H9 (cell line): ENCODE measurements around the gene SSTR5. TPM values are rescaled to one million over a fixed set of nuclear protein-coding genes. Genes with fewer than 3 reads are reported as not detected.

Experiments used
- DNase-seq: peaks from one replicate; pipeline ENCODE4 v3.0.0-alpha.2; 2017
- H2AFZ ChIP-seq: one replicate; pipeline ENCODE4 v1.6.1; 2013; ENCODE audit warnings: mild to moderate bottlenecking, low read length, control low read depth, moderate library complexity
- H2AK5ac ChIP-seq: 2 replicates; pipeline ENCODE4 v1.6.1; 2013; ENCODE audit warnings: low read length, control low read depth, mixed read lengths; ENCODE audit not compliant: insufficient read length
- H2BK120ac ChIP-seq: one replicate; pipeline ENCODE4 v1.6.1; 2013; ENCODE audit warnings: low read depth, mild to moderate bottlenecking, low read length, control low read depth, inconsistent platforms; ENCODE audit not compliant: poor library complexity, severe bottlenecking
- H2BK12ac ChIP-seq: 2 replicates; pipeline ENCODE4 v1.6.1; 2013; ENCODE audit warnings: low read length, control low read depth, mixed read lengths, low read depth; ENCODE audit not compliant: insufficient read length
- H2BK15ac ChIP-seq: 2 replicates; pipeline ENCODE4 v1.6.1; 2013; ENCODE audit warnings: low read depth, low read length, control low read depth
- H2BK20ac ChIP-seq: one replicate; pipeline ENCODE4 v1.6.1; 2013; ENCODE audit warnings: low read depth, mild to moderate bottlenecking, low read length, control low read depth, inconsistent platforms; ENCODE audit not compliant: poor library complexity, severe bottlenecking
- H2BK5ac ChIP-seq: 2 replicates; pipeline ENCODE4 v1.6.1; 2013; ENCODE audit warnings: low read length, control low read depth, mixed read lengths; ENCODE audit not compliant: insufficient read length
- H3K14ac ChIP-seq: 2 replicates; pipeline ENCODE4 v1.6.1; 2013; ENCODE audit warnings: low read length, control low read depth; ENCODE audit not compliant: insufficient read depth
- H3K18ac ChIP-seq: 2 replicates; pipeline ENCODE4 v1.6.1; 2013; ENCODE audit warnings: low read depth, mild to moderate bottlenecking, mixed read lengths, low read length, control low read depth; ENCODE audit not compliant: insufficient read length
- H3K23ac ChIP-seq: 2 replicates; pipeline ENCODE4 v1.6.1; 2013; ENCODE audit warnings: low read length, control low read depth, mixed read lengths, low read depth; ENCODE audit not compliant: insufficient read length
- H3K23me2 ChIP-seq: 2 replicates; pipeline ENCODE4 v1.6.1; 2013; ENCODE audit warnings: low read depth, mild to moderate bottlenecking, mixed read lengths, low read length, control low read depth; ENCODE audit not compliant: insufficient read length, poor library complexity, severe bottlenecking
- H3K27ac ChIP-seq: 2 replicates; pipeline ENCODE4 v1.5.1; 2013; ENCODE audit warnings: low read length, control low read depth, mixed read lengths, low read depth; ENCODE audit not compliant: insufficient read length
- H3K27me3 ChIP-seq: 2 replicates; pipeline ENCODE4 v1.6.1; 2013; ENCODE audit warnings: low read length, control low read depth, inconsistent platforms; ENCODE audit not compliant: insufficient read depth
- H3K4ac ChIP-seq: 2 replicates; pipeline ENCODE4 v1.6.1; 2013; ENCODE audit warnings: low read depth, mild to moderate bottlenecking, control low read depth, inconsistent platforms, low read length, moderate library complexity
- H3K4me1 ChIP-seq: 2 replicates; pipeline ENCODE4 v1.6.1; 2013; ENCODE audit warnings: low read length, control low read depth, inconsistent platforms; ENCODE audit not compliant: insufficient read depth
- H3K4me2 ChIP-seq: 2 replicates; pipeline ENCODE4 v1.6.1; 2013; ENCODE audit warnings: low read length, control low read depth, mixed read lengths; ENCODE audit not compliant: insufficient read length, insufficient read depth
- H3K56ac ChIP-seq: 2 replicates; pipeline ENCODE4 v1.6.1; 2013; ENCODE audit warnings: low read depth, mild to moderate bottlenecking, mixed read lengths, low read length, control low read depth; ENCODE audit not compliant: insufficient read length
- H3K79me1 ChIP-seq: 2 replicates; pipeline ENCODE4 v1.6.1; 2013; ENCODE audit warnings: low read depth, mild to moderate bottlenecking, moderate library complexity, low read length, control low read depth, inconsistent platforms; ENCODE audit not compliant: insufficient read depth, poor library complexity, severe bottlenecking
- H3K79me2 ChIP-seq: 2 replicates; pipeline ENCODE4 v1.6.1; 2013; ENCODE audit warnings: low read length, control low read depth, inconsistent platforms; ENCODE audit not compliant: insufficient read depth
- H3K9ac ChIP-seq: 2 replicates; pipeline ENCODE4 v1.6.1; 2013; ENCODE audit warnings: low read length, control low read depth, mixed read lengths; ENCODE audit not compliant: insufficient read length; ENCODE audit errors: extremely low read depth
- H3K9me3 ChIP-seq: one replicate; pipeline ENCODE4 v1.6.1; 2013; ENCODE audit warnings: low read depth, low read length, inconsistent platforms; ENCODE audit not compliant: control insufficient read depth
- H3T11ph ChIP-seq: one replicate; pipeline ENCODE4 v1.6.1; 2013; ENCODE audit warnings: mild to moderate bottlenecking, low read length, control low read depth, inconsistent platforms
- H4K20me1 ChIP-seq: one replicate; pipeline ENCODE4 v1.6.1; 2013; ENCODE audit not compliant: control insufficient read depth, insufficient read length, insufficient read depth
- H4K5ac ChIP-seq: 2 replicates; pipeline ENCODE4 v1.6.1; 2013; ENCODE audit warnings: low read depth, mild to moderate bottlenecking, mixed read lengths, low read length, control low read depth; ENCODE audit not compliant: insufficient read length
- H4K8ac ChIP-seq: replicated peaks from 2 replicates; pipeline ENCODE4 v1.6.1; 2013; ENCODE audit warnings: low read length, control low read depth, mixed read lengths, low read depth; ENCODE audit not compliant: insufficient read length
- H4K91ac ChIP-seq: 2 replicates; pipeline ENCODE4 v1.6.1; 2013; ENCODE audit warnings: low read depth, mild to moderate bottlenecking, moderate library complexity, mixed read lengths, low read length, control low read depth; ENCODE audit not compliant: insufficient read length
- H3K27ac Mint-ChIP-seq, 3 experiments: 2 replicates in 2 of 3; 3 replicates in 1 of 3; pipeline ENCODE4 v1.8.0; 2020 to 2021; ENCODE audit warnings: mixed read lengths in 3 of 3, mild to moderate bottlenecking in 1 of 3, moderate library complexity in 1 of 3
- H3K27me3 Mint-ChIP-seq: 2 replicates; pipeline ENCODE4 v1.8.0; 2021; ENCODE audit warnings: low read depth, mild to moderate bottlenecking, moderate library complexity, mixed read lengths
- H3K36me3 Mint-ChIP-seq, 3 experiments: 2 replicates in 2 of 3; 3 replicates in 1 of 3; pipeline ENCODE4 v1.8.0; 2020 to 2021; ENCODE audit warnings: low read depth in 3 of 3, mixed read lengths in 3 of 3; ENCODE audit not compliant: insufficient read depth in 1 of 3
- H3K4me1 Mint-ChIP-seq, 2 experiments: 2 replicates each; pipeline ENCODE4 v1.8.0; 2020; ENCODE audit warnings: mixed read lengths in 2 of 2
- H3K4me3 Mint-ChIP-seq, 2 experiments: 2 replicates in 1 of 2; 3 replicates in 1 of 2; pipeline ENCODE4 v1.8.0; 2020 to 2021; ENCODE audit warnings: mild to moderate bottlenecking in 2 of 2, mixed read lengths in 2 of 2, moderate library complexity in 1 of 2
- H3K9me3 Mint-ChIP-seq, 2 experiments: 2 replicates in 1 of 2; 3 replicates in 1 of 2; pipeline ENCODE4 v1.8.0; 2020; ENCODE audit warnings: mild to moderate bottlenecking in 2 of 2, mixed read lengths in 2 of 2, moderate library complexity in 1 of 2
- CTCF ChIP-seq: fragments of 200-600 bp; sonication (generic); conservative IDR thresholded peaks from 3 replicates; pipeline ENCODE4 v1.8.0; 2021; ENCODE audit warnings: antibody characterized with exemption, mild to moderate bottlenecking
- WGBS: extraction: QIAGEN DNeasy Blood & Tissue Kit; methylation state at CpG from one replicate; pipeline ENCODE4 v1.1.7; 2013; ENCODE audit warnings: missing lambda C conversion rate, low lambda C conversion rate, mixed read lengths; ENCODE audit not compliant: insufficient read length; ENCODE audit errors: extremely low coverage; 5-methylcytosine and 5-hydroxymethylcytosine counted together
- total RNA-seq: library from RNA; stranded (reverse); gene quantifications from 2 replicates; pipeline ENCODE4 v1.2.1, GENCODE V29; 2021

Gene SSTR5
- total RNA-seq, 1 experiment from 2014 or later: 0.22 TPM

- peaks cover 6% of the 10 kb centered on the region for H3K27me3 Mint-ChIP-seq
- H4K20me1 ChIP-seq: no peaks in the 10 kb centered on the region
- H3K4me1 Mint-ChIP-seq: no peaks in the 10 kb centered on the region
- WGBS: no CpG with 5 or more reads among the region's 11 CpGs
- H2BK5ac ChIP-seq: no peak overlapping the region
- H3K36me3 Mint-ChIP-seq: 0 out of 7 replicates have a peak, but pooled peaks cover 0 to 11% (median 0%) of the 10 kb centered on the region in 3 experiments
- no peak overlapping the region for H2BK20ac ChIP-seq
- DNase-seq: no peak
- H3K56ac ChIP-seq: no peak overlapping the region
- H3K27ac ChIP-seq: no peak overlapping the region
- no peak overlapping the region for H4K8ac ChIP-seq
- H2BK15ac ChIP-seq: no peak overlapping the region
- H3K9me3 Mint-ChIP-seq: peaks cover 10 to 11% of the 10 kb centered on the region in 2 experiments; a peak in 4 of 5 replicates
- H3K79me2 ChIP-seq: no peaks in the 10 kb centered on the region
- H3K4me1 ChIP-seq: no peaks in the 10 kb centered on the region
- no peaks in the 10 kb centered on the region for H3K27me3 ChIP-seq
- H3K9me3 ChIP-seq: no peaks in the 10 kb centered on the region
- H3K4me3 Mint-ChIP-seq: no peak overlapping the region
- no peaks in the 10 kb centered on the region for H3K79me1 ChIP-seq
- peaks cover 7% of the 10 kb centered on the region for H3K23me2 ChIP-seq
- no peak overlapping the region; a peak in 1 of 7 replicates for H3K27ac Mint-ChIP-seq
- no peak for TF ChIP-seq CTCF
- no peak overlapping the region for H3T11ph ChIP-seq
- no peak overlapping the region for H3K4me2 ChIP-seq
- H3K23ac ChIP-seq: no peak overlapping the region
- no peak overlapping the region for H2BK120ac ChIP-seq
- H3K9ac ChIP-seq: no peak overlapping the region
- no peak overlapping the region; the same call in 1 of the 2 replicates for H3K14ac ChIP-seq
- H4K5ac ChIP-seq: no peak overlapping the region
- H2AK5ac ChIP-seq: no peak overlapping the region
- no peak overlapping the region for H2BK12ac ChIP-seq
- no peak overlapping the region for H3K4ac ChIP-seq
- H3K18ac ChIP-seq: no peak overlapping the region
- H2AFZ ChIP-seq: no peak overlapping the region
- H4K91ac ChIP-seq: no peak overlapping the region
Measured at GRCh38 chr16:1039762-1040161, 32.8 kb upstream of the SSTR5 start.
